Naive thymus-derived CD4-positive, alpha-beta T cell (primary cell): Measurements from ENCODE around the gene PAH. TPM values are rescaled to one million over a fixed set of nuclear protein-coding genes. Genes with fewer than 3 reads are reported as not detected.

Experiments
- ATAC-seq: fragments of 150-1000 bp; cut with Tn5 transposase; 2 replicates; pipeline ENCODE4 v1.10.0; 2021; ENCODE audit warnings: mild to moderate bottlenecking, moderate library complexity
- CTCF ChIA-PET: fragments of 350-600 bp; sonication (Branson Sonifier 250); formaldehyde crosslinking; loops from one replicate; lab custom pipeline; 2021; ENCODE audit warnings: antibody characterized with exemption; lab: Charles Lee
- POLR2A ChIA-PET: fragments of 350-600 bp; sonication (Branson Sonifier 250); formaldehyde crosslinking; loops from one replicate; lab custom pipeline; 2021; ENCODE audit warnings: antibody characterized with exemption, inconsistent platforms; lab: Charles Lee
- DNase-seq, 9 donors: peaks; one replicate each; pipeline versions ENCODE4 v3.0.0 to v3.0.0-alpha.2; 2020 to 2022; ENCODE audit warnings: mixed read lengths in 1 of 9
- H3K27ac ChIP-seq: one replicate; pipeline ENCODE4 v1.7.0; 2013; ENCODE audit warnings: mild to moderate bottlenecking, low read depth, low read length, moderate library complexity
- H3K27me3 ChIP-seq, 2 donors: one replicate each; pipeline ENCODE4 v1.7.0; 2013; ENCODE audit warnings: low read length in 2 of 2, mild to moderate bottlenecking in 2 of 2, moderate library complexity in 2 of 2; ENCODE audit not compliant: control insufficient read depth in 2 of 2, insufficient read depth in 2 of 2
- H3K36me3 ChIP-seq, 3 experiments: 1 replicate in 2 of 3; 2 replicates in 1 of 3; pipeline ENCODE4 v1.7.0; 2013; ENCODE audit warnings: low read length in 3 of 3, mild to moderate bottlenecking in 3 of 3, moderate library complexity in 1 of 3; ENCODE audit not compliant: insufficient read depth in 3 of 3, control insufficient read depth in 2 of 3
- H3K4me1 ChIP-seq, 2 donors: one replicate each; pipeline ENCODE4 v1.7.0; 2013; ENCODE audit warnings: low read length in 2 of 2, mild to moderate bottlenecking in 2 of 2, moderate library complexity in 1 of 2; ENCODE audit not compliant: control insufficient read depth in 2 of 2, insufficient read depth in 2 of 2
- H3K4me3 ChIP-seq: 2 replicates; pipeline ENCODE4 v1.7.0; 2013; ENCODE audit warnings: mild to moderate bottlenecking, low read length
- H3K9me3 ChIP-seq, 3 experiments: 1 replicate in 2 of 3; 2 replicates in 1 of 3; pipeline ENCODE4 v1.7.0; 2013; ENCODE audit warnings: low read length in 3 of 3; ENCODE audit not compliant: control insufficient read depth in 2 of 3
- H3K27ac Mint-ChIP-seq, 9 donors: one replicate each; pipeline ENCODE4 v1.8.0; 2020 to 2022; ENCODE audit warnings: mixed read lengths in 9 of 9, mild to moderate bottlenecking in 8 of 9, moderate library complexity in 5 of 9, inconsistent platforms in 2 of 9
- H3K27me3 Mint-ChIP-seq, 5 donors: one replicate each; pipeline ENCODE4 v1.8.0; 2021 to 2022; ENCODE audit warnings: mixed read lengths in 5 of 5, mild to moderate bottlenecking in 1 of 5
- H3K36me3 Mint-ChIP-seq, 5 donors: one replicate each; pipeline ENCODE4 v1.8.0; 2020 to 2022; ENCODE audit warnings: mixed read lengths in 5 of 5, mild to moderate bottlenecking in 3 of 5, inconsistent platforms in 1 of 5
- H3K4me1 Mint-ChIP-seq, 7 donors: one replicate each; pipeline ENCODE4 v1.8.0; 2020 to 2022; ENCODE audit warnings: mixed read lengths in 7 of 7, mild to moderate bottlenecking in 3 of 7, inconsistent platforms in 1 of 7
- H3K4me3 Mint-ChIP-seq, 10 donors: one replicate each; pipeline ENCODE4 v1.8.0; 2020 to 2022; ENCODE audit warnings: mild to moderate bottlenecking in 10 of 10, mixed read lengths in 10 of 10, moderate library complexity in 6 of 10, inconsistent platforms in 2 of 10
- H3K9me3 Mint-ChIP-seq, 11 donors: one replicate each; pipeline ENCODE4 v1.8.0; 2020 to 2022; ENCODE audit warnings: mixed read lengths in 11 of 11, mild to moderate bottlenecking in 4 of 11, inconsistent platforms in 1 of 11, moderate library complexity in 1 of 11
- intact Hi-C, 2 donors: fragments of 100-400 bp; cut with micrococcal nuclease; formaldehyde crosslinking; loops; one replicate each; pipeline ENCODE4 v1.15.1; 2023
- polyA plus RNA-seq, 2 donors: library from polyadenylated mRNA; unstranded; fragments of 300-500 nt; fragmentation: Illumina TruSeq; gene quantifications; one replicate each; pipeline ENCODE4 v1.2.3, GENCODE V29; 2021
- total RNA-seq, 6 experiments: library from RNA in 5 of 6; stranded (reverse) in 5 of 6; gene quantifications; 1 replicate in 5 of 6; 2 replicates in 1 of 6; pipeline ENCODE4 v1.2.3 and lab custom pipeline; 2021 to 2026

The PAH gene
- total and polyA plus RNA-seq, 7 experiments from 2014 or later: not detected

GRCh38 chr12:102907918-102908317 lies 9.1 kb downstream of the PAH start:
- H3K4me3 ChIP-seq: no peak overlapping the region
- intact Hi-C loops: no loop called here
- no peaks in the 10 kb centered on the region for H3K9me3 ChIP-seq
- Mint-ChIP-seq H3K36me3 (no peaks in the 10 kb centered on the region), H3K4me3 (no peak overlapping the region), H3K9me3 (peaks cover 0 to 1% (median 0%) of the 10 kb centered on the region in 11 donors), H3K4me1 (no peaks in the 10 kb centered on the region), H3K27me3 (peaks cover 0 to 17% (median 0%) of the 10 kb centered on the region in 5 donors), H3K27ac (no peak overlapping the region)
- ChIA-PET CTCF (no interaction called here), POLR2A (no interaction called here)
- H3K27me3 ChIP-seq: no peaks in the 10 kb centered on the region
- ATAC-seq (no peak), DNase-seq (no peak)
- no peak overlapping the region for H3K27ac ChIP-seq
- H3K36me3 ChIP-seq: no peaks in the 10 kb centered on the region
- no peaks in the 10 kb centered on the region for H3K4me1 ChIP-seq

GRCh38 chr12:102905229-102905628 lies 11.8 kb downstream of the PAH start:
- H3K27me3 Mint-ChIP-seq: peaks cover 0 to 17% (median 0%) of the 10 kb centered on the region in 5 donors

GRCh38 chr12:102903337-102904007 lies 13.6 kb downstream of the PAH start:
- Mint-ChIP-seq H3K4me3 (no peak overlapping the region), H3K36me3 (no peaks in the 10 kb centered on the region), H3K9me3 (peaks cover 0 to 2% (median 0%) of the 10 kb centered on the region in 11 donors), H3K4me1 (no peaks in the 10 kb centered on the region), H3K27me3 (peaks cover 0 to 17% (median 7%) of the 10 kb centered on the region in 5 donors), H3K27ac (no peak overlapping the region)
- no peaks in the 10 kb centered on the region for H3K27me3 ChIP-seq
- ChIA-PET CTCF (interaction anchor here (0.6 kb wide), 1 partner anchor 13 kb away, joined by 3 read pairs; no protein-coding TSS in a partner anchor), POLR2A (no interaction called here)
- no peaks in the 10 kb centered on the region for H3K9me3 ChIP-seq
- no peak overlapping the region for H3K4me3 ChIP-seq
- DNase-seq: no peak
- no peaks in the 10 kb centered on the region for H3K36me3 ChIP-seq
- ATAC-seq: no peak
- intact Hi-C loops: no loop called here
- H3K27ac ChIP-seq: no peak overlapping the region
- no peaks in the 10 kb centered on the region for H3K4me1 ChIP-seq

More at GRCh38 chr12:102905229-102905628, 11.8 kb downstream of the PAH start:
- no peak for ATAC-seq
- DNase-seq: no peak
- H3K27me3 ChIP-seq: no peaks in the 10 kb centered on the region
- Mint-ChIP-seq H3K36me3 (no peaks in the 10 kb centered on the region), H3K27ac (no peak overlapping the region), H3K4me1 (no peaks in the 10 kb centered on the region), H3K9me3 (no peaks in the 10 kb centered on the region), H3K4me3 (no peak overlapping the region)
- H3K4me3 ChIP-seq: no peak overlapping the region
- H3K27ac ChIP-seq: no peak overlapping the region
- ChIA-PET CTCF (no interaction called here), POLR2A (no interaction called here)
- no peaks in the 10 kb centered on the region for H3K4me1 ChIP-seq
- intact Hi-C loops: no loop called here
- no peaks in the 10 kb centered on the region for H3K36me3 ChIP-seq
- H3K9me3 ChIP-seq: no peaks in the 10 kb centered on the region

- ATAC-seq: no peak
Measured at GRCh38 chr12:102902093-102902492, 15.0 kb downstream of the PAH start.

GRCh38 chr12:102900389-102900788 lies 16.7 kb downstream of the PAH start:
- Histone ChIP-seq H3K4me1 (no peaks in the 10 kb centered on the region), H3K9me3 (no peaks in the 10 kb centered on the region), H3K27me3 (no peaks in the 10 kb centered on the region), H3K36me3 (no peaks in the 10 kb centered on the region), H3K4me3 (no peak overlapping the region), H3K27ac (no peak overlapping the region)
- intact Hi-C loops: no loop called here
- Mint-ChIP-seq H3K4me3 (no peak overlapping the region), H3K27ac (no peak overlapping the region), H3K4me1 (no peaks in the 10 kb centered on the region), H3K36me3 (no peaks in the 10 kb centered on the region), H3K27me3 (peaks cover 0 to 17% (median 0%) of the 10 kb centered on the region in 5 donors), H3K9me3 (peaks cover 0 to 2% (median 0%) of the 10 kb centered on the region in 11 donors)
- POLR2A ChIA-PET: no interaction called here
- CTCF ChIA-PET: no interaction called here
- ATAC-seq (no peak), DNase-seq (no peak)

More at GRCh38 chr12:102902093-102902492, 15.0 kb downstream of the PAH start:
- no peaks in the 10 kb centered on the region for H3K36me3 Mint-ChIP-seq
- no peaks in the 10 kb centered on the region for H3K4me1 Mint-ChIP-seq
- no peak for DNase-seq
- no peak overlapping the region for H3K27ac ChIP-seq
- H3K4me1 ChIP-seq: no peaks in the 10 kb centered on the region
- no peaks in the 10 kb centered on the region for H3K9me3 ChIP-seq
- intact Hi-C loops: no loop called here
- no peaks in the 10 kb centered on the region for H3K27me3 ChIP-seq
- POLR2A ChIA-PET: no interaction called here
- peaks cover 0 to 2% (median 0%) of the 10 kb centered on the region in 11 donors for H3K9me3 Mint-ChIP-seq
- H3K27me3 Mint-ChIP-seq: peaks cover 0 to 17% (median 3%) of the 10 kb centered on the region in 5 donors
- no peak overlapping the region for H3K4me3 ChIP-seq
- H3K27ac Mint-ChIP-seq: peak overlapping the region in 1 of 9 donors; percentile 47
- no peaks in the 10 kb centered on the region for H3K36me3 ChIP-seq
- CTCF ChIA-PET: interaction anchor here (1.3 kb wide), 1 partner anchor 18 kb away, joined by 3 read pairs; no protein-coding TSS in a partner anchor
- H3K4me3 Mint-ChIP-seq: no peak overlapping the region

GRCh38 chr12:102896067-102896466 lies 21.0 kb downstream of the PAH start:
- DNase-seq (no peak), ATAC-seq (no peak)
- Histone ChIP-seq H3K27ac (no peak overlapping the region), H3K27me3 (no peaks in the 10 kb centered on the region), H3K4me1 (no peaks in the 10 kb centered on the region), H3K9me3 (no peaks in the 10 kb centered on the region), H3K4me3 (no peak overlapping the region), H3K36me3 (no peaks in the 10 kb centered on the region)
- Mint-ChIP-seq H3K9me3 (peaks cover 0 to 2% (median 0%) of the 10 kb centered on the region in 11 donors), H3K27ac (no peak overlapping the region), H3K4me1 (no peaks in the 10 kb centered on the region), H3K4me3 (no peak overlapping the region), H3K36me3 (no peaks in the 10 kb centered on the region), H3K27me3 (peaks cover 0 to 12% (median 4%) of the 10 kb centered on the region in 5 donors)
- CTCF ChIA-PET: no interaction called here
- POLR2A ChIA-PET: no interaction called here
- intact Hi-C loops: no loop called here

- ChIA-PET CTCF (interaction anchor here (1.2 kb wide), 1 partner anchor 9 kb away, joined by 4 read pairs; no protein-coding TSS in a partner anchor), POLR2A (no interaction called here)
- H3K36me3 Mint-ChIP-seq: no peaks in the 10 kb centered on the region
- DNase-seq (no peak), ATAC-seq (no peak)
- H3K27me3 ChIP-seq: no peaks in the 10 kb centered on the region
- no peaks in the 10 kb centered on the region for H3K9me3 ChIP-seq
- intact Hi-C loops: no loop called here
- peaks cover 0 to 2% (median 0%) of the 10 kb centered on the region in 11 donors for H3K9me3 Mint-ChIP-seq
- H3K4me3 Mint-ChIP-seq: no peak overlapping the region
- no peak overlapping the region for H3K27ac Mint-ChIP-seq
- no peaks in the 10 kb centered on the region for H3K4me1 ChIP-seq
- H3K4me3 ChIP-seq: no peak overlapping the region
- H3K27ac ChIP-seq: no peak overlapping the region
- H3K36me3 ChIP-seq: no peaks in the 10 kb centered on the region
- H3K4me1 Mint-ChIP-seq: no peaks in the 10 kb centered on the region
- H3K27me3 Mint-ChIP-seq: peaks cover 4 to 13% (median 10%) of the 10 kb centered on the region in 5 donors
Measured at GRCh38 chr12:102891756-102892155, 25.3 kb downstream of the PAH start.
